Suprapubic skin (tissue), 3 donors: Measurements from ENCODE around the gene UVSSA.

Experiments
- CTCF ChIP-seq, 2 donors: fragments of 200-600 bp in 1 of 2; fragments of 450-650 bp in 1 of 2; sonication (generic) in 1 of 2; IDR thresholded peaks; one replicate each; pipeline ENCODE4 v1.5.1; 2016 to 2019; ENCODE audit warnings: antibody characterized with exemption in 2 of 2, mild to moderate bottlenecking in 1 of 2, moderate library complexity in 1 of 2
- POLR2A ChIP-seq, 2 donors: fragments of 450-650 bp; IDR thresholded peaks; one replicate each; pipeline ENCODE4 v1.6.1; 2017; ENCODE audit warnings: antibody characterized with exemption in 2 of 2, mild to moderate bottlenecking in 2 of 2, moderate library complexity in 2 of 2

- TF ChIP-seq POLR2A (IDR thresholded peaks at IDR 0.05) (no peak), CTCF (IDR thresholded peaks at IDR 0.05) (no peak)
Measured at GRCh38 chr4:1400831-1401408, 53.9 kb downstream of the UVSSA start.
